Adipocyte (in vitro differentiated cells): ENCODE results near the gene DRAP1.

Experiments
- DNase-seq: peaks from one replicate; pipeline ENCODE4 v3.0.0-alpha.2; 2015; ENCODE audit warnings: low read depth
- H3K27me3 ChIP-seq: replicated peaks from 2 replicates; pipeline ENCODE4 v1.7.0; 2013; ENCODE audit warnings: mild to moderate bottlenecking, low read length, moderate library complexity; ENCODE audit not compliant: control insufficient read depth, insufficient read depth
- H3K36me3 ChIP-seq: 2 replicates; pipeline ENCODE4 v1.7.0; 2013; ENCODE audit warnings: low read length, mild to moderate bottlenecking, moderate library complexity; ENCODE audit not compliant: control insufficient read depth, insufficient read depth, severe bottlenecking
- H3K4me1 ChIP-seq: 2 replicates; pipeline ENCODE4 v1.7.0; 2013; ENCODE audit warnings: mild to moderate bottlenecking, low read length, moderate library complexity; ENCODE audit not compliant: control insufficient read depth, insufficient read depth
- H3K4me3 ChIP-seq: 2 replicates; pipeline ENCODE4 v1.7.0; 2013; ENCODE audit warnings: mild to moderate bottlenecking, low read length, moderate library complexity
- H3K9ac ChIP-seq: 2 replicates; pipeline ENCODE4 v1.7.0; 2013; ENCODE audit warnings: mild to moderate bottlenecking, low read length, moderate library complexity
- H3K9me3 ChIP-seq: 2 replicates; pipeline ENCODE4 v1.7.0; 2013; ENCODE audit warnings: mild to moderate bottlenecking, low read length, moderate library complexity; ENCODE audit not compliant: control insufficient read depth

The DRAP1 gene

DNA sequence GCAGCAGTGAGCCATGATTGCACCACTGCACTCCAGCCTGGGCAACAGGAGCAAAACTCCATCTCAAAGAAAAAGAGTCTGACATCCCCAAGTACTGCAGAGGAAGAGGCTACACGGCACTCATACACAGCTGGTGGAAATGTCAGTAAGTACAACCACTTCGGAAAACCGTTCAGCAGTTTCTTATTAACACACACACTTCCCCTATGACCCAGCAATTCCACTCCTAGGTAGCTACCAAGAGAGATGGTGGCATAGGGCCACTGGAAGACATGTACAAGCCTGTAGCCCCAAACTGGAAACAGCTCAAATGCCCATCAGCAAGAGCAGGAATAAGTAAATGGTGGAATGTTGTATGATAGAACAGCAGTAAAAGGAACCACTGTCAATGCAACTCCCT is 3.3 kb downstream of the DRAP1 start:
- Histone ChIP-seq H3K27me3 (no peaks in the 10 kb centered on the region), H3K9ac (no peak overlapping the region), H3K36me3 (peaks cover 26% of the 10 kb centered on the region), H3K9me3 (no peaks in the 10 kb centered on the region), H3K4me3 (no peak overlapping the region), H3K4me1 (peaks cover 17% of the 10 kb centered on the region)
- no peak for DNase-seq

DNA sequence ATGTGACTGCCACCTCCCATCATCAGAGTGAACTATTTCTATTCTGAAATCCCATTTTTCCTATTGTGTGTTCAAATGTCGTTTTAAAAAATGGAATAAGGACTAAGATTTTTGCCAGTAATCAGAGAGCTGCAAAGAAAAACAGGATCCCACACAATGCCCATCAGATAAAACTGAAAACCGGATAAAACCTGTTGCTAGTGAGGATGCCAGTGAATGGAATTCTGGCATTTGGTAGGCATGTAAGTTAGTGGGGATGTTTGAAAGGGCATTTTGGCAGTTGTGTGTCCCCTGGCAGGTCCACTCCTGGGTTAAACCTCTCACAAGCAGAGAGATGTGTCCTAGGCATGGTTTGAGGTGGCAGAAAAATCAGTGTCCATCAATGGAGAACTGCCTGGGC is 6.2 kb downstream of the DRAP1 start:
- no peak overlapping the region for H3K4me3 ChIP-seq
- H3K9ac ChIP-seq = no peak overlapping the region
- no peaks in the 10 kb centered on the region for H3K27me3 ChIP-seq
- no peaks in the 10 kb centered on the region for H3K9me3 ChIP-seq
- peaks cover 6% of the 10 kb centered on the region for H3K4me1 ChIP-seq
- DNase-seq = no peak
- peaks cover 26% of the 10 kb centered on the region for H3K36me3 ChIP-seq

DNA sequence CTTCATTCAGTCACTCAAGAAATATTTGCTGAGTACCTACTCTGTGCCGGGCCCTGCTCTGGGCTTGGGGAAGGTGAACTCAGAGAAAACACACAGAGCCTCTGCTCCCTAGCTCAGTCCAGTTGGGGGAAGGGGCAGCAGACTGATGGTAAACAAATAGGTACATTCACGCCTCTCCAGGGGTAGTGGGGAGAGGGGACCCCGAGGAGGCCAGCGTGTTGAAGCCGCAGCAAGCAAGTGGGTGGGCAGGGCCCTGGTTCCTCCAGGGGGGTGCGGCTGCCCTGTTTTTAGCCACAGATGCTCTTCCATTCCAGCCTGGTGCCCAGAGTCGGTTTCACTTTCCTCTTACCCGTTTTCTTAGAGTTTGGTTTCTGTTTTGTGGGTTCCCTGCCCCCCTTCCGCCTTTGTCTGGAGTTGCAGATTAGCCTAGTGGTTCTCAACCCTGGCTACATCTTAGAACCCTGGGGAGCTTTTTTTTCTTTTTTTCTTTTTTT is 8.7 kb downstream of the DRAP1 start:
- no peak for DNase-seq
- Histone ChIP-seq H3K27me3 (no peaks in the 10 kb centered on the region), H3K4me3 (no peak overlapping the region), H3K9ac (no peak overlapping the region), H3K9me3 (no peaks in the 10 kb centered on the region), H3K36me3 (peaks cover 15% of the 10 kb centered on the region), H3K4me1 (peaks cover 12% of the 10 kb centered on the region)

DNA sequence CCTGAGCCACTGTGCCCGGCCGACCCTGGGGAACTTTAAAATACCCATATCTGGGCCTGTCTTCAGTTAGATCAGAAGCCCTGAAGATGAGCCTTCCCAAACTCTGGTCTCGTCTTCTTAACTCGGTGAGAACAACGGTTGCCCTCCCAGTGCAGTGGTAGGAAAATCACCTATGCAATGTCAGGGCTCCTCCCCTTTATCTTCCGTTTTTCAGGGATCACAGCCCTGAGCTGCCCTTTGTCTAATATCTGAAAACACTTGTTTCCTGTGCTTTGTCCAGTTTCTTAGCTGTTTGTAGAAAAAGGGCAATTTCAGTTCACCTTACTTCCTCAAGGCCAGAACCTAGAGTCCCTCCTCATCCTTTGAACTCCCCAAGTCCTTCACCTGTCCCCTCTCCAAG is 9.4 kb downstream of the DRAP1 start:
- H3K27me3 ChIP-seq = no peaks in the 10 kb centered on the region
- H3K36me3 ChIP-seq = peaks cover 7% of the 10 kb centered on the region
- no peak for DNase-seq
- peaks cover 12% of the 10 kb centered on the region for H3K4me1 ChIP-seq
- no peak overlapping the region for H3K4me3 ChIP-seq
- H3K9ac ChIP-seq = no peak overlapping the region
- no peaks in the 10 kb centered on the region for H3K9me3 ChIP-seq

DNA sequence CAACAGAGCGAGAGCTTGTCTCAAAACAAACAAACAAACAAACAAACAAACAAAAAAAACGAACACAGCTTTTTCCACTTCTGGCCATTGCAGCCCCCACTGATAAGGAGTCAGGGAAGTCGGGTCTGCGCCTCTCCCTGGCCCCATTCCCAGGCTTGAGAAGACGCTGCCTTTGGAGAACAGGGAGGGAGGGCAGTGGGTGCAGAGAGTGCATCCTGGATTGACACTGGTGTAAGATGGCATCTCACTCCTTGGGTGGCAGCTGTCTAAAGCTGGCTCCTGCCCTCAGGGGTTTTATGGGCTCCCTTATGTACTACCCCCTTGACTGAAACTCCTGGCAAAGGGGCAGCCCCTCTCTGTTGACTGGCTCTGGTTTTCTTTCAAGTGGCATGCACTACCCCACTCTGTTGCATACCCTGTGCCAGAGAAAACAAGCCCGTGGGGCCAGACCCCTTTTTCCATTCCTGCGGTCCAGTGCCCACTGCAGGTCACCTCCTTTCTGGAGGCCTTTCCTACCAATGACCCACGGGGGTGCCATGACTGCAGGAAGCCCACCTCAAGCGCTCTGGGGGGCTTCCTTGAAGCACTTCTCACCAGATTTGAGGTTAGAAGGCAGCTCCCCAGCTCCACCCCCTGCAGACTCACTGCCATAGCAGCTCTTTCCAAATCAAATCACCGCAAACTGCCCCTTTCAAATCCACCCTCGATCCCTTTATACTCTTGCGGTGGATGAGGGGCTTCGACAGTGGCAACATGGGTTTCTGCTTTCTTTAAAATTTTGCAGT is 12.7 kb downstream of the DRAP1 start:
- no peaks in the 10 kb centered on the region for H3K9me3 ChIP-seq
- no peaks in the 10 kb centered on the region for H3K36me3 ChIP-seq
- no peak for DNase-seq
- H3K27me3 ChIP-seq = no peaks in the 10 kb centered on the region
- H3K4me1 ChIP-seq = peaks cover 12% of the 10 kb centered on the region
- H3K9ac ChIP-seq = no peak overlapping the region
- no peak overlapping the region for H3K4me3 ChIP-seq

DNA sequence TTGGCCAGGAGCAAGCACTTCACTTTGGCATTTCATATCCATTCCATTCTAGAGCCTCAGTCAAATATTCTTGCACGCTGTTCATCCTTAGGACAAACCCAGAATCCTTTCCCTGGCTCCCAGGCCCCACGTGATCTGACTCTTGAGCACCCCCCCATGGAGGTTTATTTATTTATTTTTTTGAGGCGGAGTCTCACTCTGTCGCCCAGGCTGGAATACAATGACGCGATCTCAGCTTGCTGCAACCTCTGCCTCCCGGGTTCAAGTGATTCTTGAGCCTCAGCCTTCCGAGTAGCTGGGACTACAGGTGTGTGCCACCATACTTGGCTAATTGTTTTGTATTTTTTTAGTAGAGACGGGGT is 13.3 kb downstream of the DRAP1 start:
- H3K4me3 ChIP-seq = no peak overlapping the region
- peak; percentile 21 for DNase-seq
- H3K9ac ChIP-seq = no peak overlapping the region
- H3K27me3 ChIP-seq = no peaks in the 10 kb centered on the region
- H3K9me3 ChIP-seq = no peaks in the 10 kb centered on the region
- H3K4me1 ChIP-seq = peaks cover 12% of the 10 kb centered on the region
- no peaks in the 10 kb centered on the region for H3K36me3 ChIP-seq

DNA sequence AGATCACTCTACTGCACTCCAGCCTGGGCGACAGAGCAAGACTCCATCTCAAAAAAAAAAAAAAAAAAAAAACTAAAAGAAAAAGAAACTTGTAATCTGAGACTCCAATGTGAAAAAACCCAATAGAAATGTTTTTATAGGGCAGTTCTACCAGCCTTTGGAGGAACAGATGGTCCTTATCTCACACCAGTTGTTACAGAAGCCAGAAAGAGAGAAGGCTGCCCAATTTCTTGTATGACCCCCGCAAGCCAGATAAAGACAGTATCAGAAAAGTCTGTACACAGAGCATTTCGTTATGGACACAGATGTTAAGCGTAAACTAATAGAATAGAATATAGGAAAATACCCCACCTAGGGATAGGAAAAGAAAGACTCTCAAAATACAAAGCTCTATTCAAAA is 14.8 kb downstream of the DRAP1 start:
- Histone ChIP-seq H3K4me1 (peaks cover 12% of the 10 kb centered on the region), H3K36me3 (no peaks in the 10 kb centered on the region), H3K9ac (no peak overlapping the region), H3K4me3 (no peak overlapping the region), H3K27me3 (no peaks in the 10 kb centered on the region), H3K9me3 (no peaks in the 10 kb centered on the region)
- DNase-seq = peak; percentile 19

DNA sequence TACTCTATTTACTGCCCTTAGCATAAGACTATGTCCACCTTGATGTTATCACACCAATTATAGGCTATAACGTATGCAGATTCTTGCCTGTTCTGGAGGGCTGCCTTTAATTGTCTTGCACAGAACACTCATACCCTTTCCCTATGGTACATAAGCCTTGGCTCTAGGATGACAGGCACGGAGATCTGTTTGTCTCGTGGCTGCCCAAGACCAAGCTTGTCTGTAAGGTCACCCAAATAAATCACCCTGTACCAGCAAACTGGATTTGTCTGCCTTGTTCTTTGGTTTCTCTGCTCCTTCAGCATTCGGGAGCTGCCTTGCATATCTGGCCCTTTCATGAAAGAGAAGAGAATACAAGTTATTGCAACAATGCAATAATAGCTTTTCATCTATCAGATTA is 18.5 kb downstream of the DRAP1 start:
- no peak overlapping the region for H3K4me3 ChIP-seq
- DNase-seq = no peak
- H3K4me1 ChIP-seq = peaks cover 6% of the 10 kb centered on the region
- no peaks in the 10 kb centered on the region for H3K9me3 ChIP-seq
- no peaks in the 10 kb centered on the region for H3K36me3 ChIP-seq
- no peaks in the 10 kb centered on the region for H3K27me3 ChIP-seq
- no peak overlapping the region for H3K9ac ChIP-seq

DNA sequence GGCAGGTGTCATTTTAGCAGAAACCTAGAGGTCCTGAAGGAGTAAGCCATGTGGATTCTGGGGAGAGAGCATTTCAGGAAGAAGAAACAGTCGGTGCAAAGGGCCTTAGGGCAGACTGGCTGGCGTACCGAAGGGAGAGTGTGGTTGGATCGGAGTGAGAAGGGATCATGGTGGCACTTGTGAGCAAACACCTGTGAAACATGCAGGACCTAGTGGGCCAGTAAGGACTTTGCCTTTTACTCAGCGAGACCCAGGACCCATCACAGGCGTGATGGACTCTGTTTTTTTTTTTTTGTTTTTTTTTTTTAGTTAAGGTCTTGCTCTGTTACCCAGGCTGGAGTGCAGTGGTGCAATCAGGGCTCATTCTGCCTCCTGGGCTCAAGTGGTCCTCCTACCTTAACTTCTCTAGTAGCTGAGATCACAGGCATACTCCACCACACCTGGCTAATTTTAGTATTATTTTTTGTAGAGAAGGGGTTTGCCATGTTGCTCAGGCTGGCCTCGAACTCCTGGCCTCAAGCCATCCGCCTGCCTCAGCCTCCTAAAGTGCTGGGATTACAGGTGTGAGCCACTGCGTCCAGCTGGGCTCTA is 22.6 kb downstream of the DRAP1 start:
- Histone ChIP-seq H3K9me3 (no peaks in the 10 kb centered on the region), H3K4me1 (peaks cover 4% of the 10 kb centered on the region), H3K9ac (no peak overlapping the region), H3K27me3 (no peaks in the 10 kb centered on the region), H3K36me3 (no peaks in the 10 kb centered on the region), H3K4me3 (no peak overlapping the region)
- DNase-seq = no peak

DNA sequence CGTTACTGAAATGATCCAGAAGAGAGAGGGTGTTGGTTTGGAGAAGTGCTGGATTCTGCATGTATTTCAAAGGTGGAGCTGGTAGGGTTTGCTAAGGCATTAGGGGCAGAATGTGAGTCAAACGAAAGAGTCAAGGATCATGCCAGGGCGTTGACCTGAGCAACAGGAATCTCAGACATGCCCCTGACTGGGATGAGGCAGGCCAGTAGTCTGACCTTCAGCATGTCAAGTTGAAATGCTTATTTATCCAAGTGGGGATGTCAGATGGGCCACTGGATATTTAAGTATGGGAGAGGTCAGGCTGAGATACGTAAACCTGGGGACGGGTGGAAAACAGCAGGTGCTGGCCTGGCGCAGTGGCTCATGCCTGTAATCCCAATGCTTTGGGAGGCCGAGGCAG is 23.3 kb downstream of the DRAP1 start:
- Histone ChIP-seq H3K27me3 (no peaks in the 10 kb centered on the region), H3K36me3 (no peaks in the 10 kb centered on the region), H3K4me1 (peaks cover 4% of the 10 kb centered on the region), H3K9ac (no peak overlapping the region), H3K4me3 (no peak overlapping the region), H3K9me3 (no peaks in the 10 kb centered on the region)
- no peak for DNase-seq

DNA sequence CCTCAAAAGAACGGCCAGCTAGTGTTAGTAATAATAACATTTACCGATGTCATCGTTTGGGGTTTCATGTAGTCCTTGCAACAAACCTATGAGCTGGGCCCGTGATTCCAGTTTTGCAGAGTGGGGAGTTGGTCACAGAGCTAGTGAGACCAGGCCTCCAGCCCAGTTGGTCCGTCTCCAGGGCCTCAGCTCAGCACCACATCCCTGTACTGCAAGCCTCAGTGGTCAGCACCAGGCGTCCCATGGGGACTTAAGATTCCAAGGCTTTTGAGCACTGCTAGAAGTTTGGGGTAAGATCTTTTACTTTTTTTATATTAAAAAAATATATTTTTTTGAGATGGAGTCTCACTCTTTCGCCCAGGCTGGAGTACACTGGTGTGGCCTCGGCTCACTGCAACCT is 25.0 kb downstream of the DRAP1 start:
- Histone ChIP-seq H3K4me3 (no peak overlapping the region), H3K27me3 (no peaks in the 10 kb centered on the region), H3K36me3 (no peaks in the 10 kb centered on the region), H3K9me3 (no peaks in the 10 kb centered on the region), H3K9ac (no peak overlapping the region), H3K4me1 (peaks cover 4% of the 10 kb centered on the region)
- no peak for DNase-seq
